ENCODE results near the gene ZNRF1. TPM values are rescaled to one million over a fixed set of nuclear protein-coding genes. Genes with fewer than 3 reads are reported as not detected.
A peak's percentile ranks its signal among the peaks of the same experiment; 100 is the strongest.

ZNRF1 gene
- total and polyA plus RNA-seq, 2 of the 13 experiments (the other 11 are each of a cell fraction or from before 2014, with no cell fraction given), result 43.9 to 58.7 TPM

DNA sequence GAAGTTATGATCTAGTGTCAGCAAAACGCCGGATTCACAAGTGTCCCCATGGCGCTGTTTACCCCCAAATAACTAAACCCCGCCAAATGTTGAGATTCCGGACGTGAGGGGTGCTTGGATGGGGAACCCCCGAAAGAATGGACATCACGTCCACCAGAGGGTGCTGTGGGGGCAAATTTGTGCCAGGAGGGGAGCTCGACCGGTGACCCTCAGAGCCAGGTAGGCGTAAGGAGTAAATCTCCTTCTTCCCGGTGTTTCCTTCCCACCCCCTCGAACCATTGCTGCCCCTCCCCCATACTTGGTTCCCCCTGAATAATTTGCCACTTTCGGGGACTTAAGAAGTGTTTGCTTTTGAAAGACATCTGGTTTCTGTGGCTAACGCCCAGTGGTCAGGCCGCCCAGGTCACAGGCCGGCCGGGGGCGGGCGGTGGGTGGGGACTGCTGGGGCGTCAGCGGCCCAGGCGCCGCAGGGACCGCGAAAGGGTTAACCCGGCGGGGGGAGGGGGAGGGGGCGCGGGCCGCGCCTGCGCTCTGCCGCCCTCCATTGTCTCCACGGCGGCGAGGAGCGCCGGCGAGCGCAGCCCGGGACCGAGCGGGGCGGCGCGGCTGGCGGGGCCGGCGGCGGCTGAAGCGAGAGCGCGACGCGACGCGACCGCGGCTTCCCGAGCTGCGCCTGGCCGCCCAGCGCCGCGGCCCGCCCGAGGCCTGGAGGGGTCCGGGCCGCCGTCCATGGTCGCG, at the start of gene ZNRF1 (continued):
- TF ChIP-seq, protein P1, sequence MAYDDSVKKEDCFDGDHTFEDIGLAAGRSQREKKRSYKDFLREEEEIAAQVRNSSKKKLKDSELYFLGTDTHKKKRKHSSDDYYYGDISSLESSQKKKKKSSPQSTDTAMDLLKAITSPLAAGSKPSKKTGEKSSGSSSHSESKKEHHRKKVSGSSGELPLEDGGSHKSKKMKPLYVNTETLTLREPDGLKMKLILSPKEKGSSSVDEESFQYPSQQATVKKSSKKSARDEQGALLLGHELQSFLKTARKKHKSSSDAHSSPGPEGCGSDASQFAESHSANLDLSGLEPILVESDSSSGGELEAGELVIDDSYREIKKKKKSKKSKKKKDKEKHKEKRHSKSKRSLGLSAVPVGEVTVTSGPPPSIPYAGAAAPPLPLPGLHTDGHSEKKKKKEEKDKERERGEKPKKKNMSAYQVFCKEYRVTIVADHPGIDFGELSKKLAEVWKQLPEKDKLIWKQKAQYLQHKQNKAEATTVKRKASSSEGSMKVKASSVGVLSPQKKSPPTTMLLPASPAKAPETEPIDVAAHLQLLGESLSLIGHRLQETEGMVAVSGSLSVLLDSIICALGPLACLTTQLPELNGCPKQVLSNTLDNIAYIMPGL (CRISPR knock-in tag; IDR thresholded peaks at IDR 0.05; ENCODE audit: borderline replicate concordance in 1 of 2, low read depth in 1 of 2), result peak; percentile 82 to 86
- TF ChIP-seq SKI (IDR thresholded peaks at IDR 0.05; ENCODE audit: partially characterized antibody) (no peak), CCAR2 (optimal IDR thresholded peaks at IDR 0.05; ENCODE audit: low read depth, low read length) (no peak), XBP1 (CRISPR knock-in tag; IDR thresholded peaks at IDR 0.05) (no peak), ZBTB38 (CRISPR knock-in tag; IDR thresholded peaks at IDR 0.05) (0 out of 2 replicates have a peak, but pooled peaks have one; percentile 15), ZNF572 (CRISPR knock-in tag; IDR thresholded peaks at IDR 0.05) (no peak), NRL (CRISPR knock-in tag; IDR thresholded peaks at IDR 0.05; ENCODE audit: borderline replicate concordance) (no peak), RORA (CRISPR knock-in tag; IDR thresholded peaks at IDR 0.05) (no peak), ZNF614 (CRISPR knock-in tag; IDR thresholded peaks at IDR 0.05; ENCODE audit: borderline replicate concordance) (no peak), ZNF570 (CRISPR knock-in tag; IDR thresholded peaks at IDR 0.05; ENCODE audit: borderline replicate concordance) (no peak), PCBP2 (optimal IDR thresholded peaks at IDR 0.05; ENCODE audit: low read depth, low read length, poor library complexity, severe bottlenecking) (no peak), ZNF737 (CRISPR knock-in tag; IDR thresholded peaks at IDR 0.05; ENCODE audit: borderline replicate concordance) (no peak), PRPF4 (IDR thresholded peaks at IDR 0.05; ENCODE audit: low read depth, low read length, poor library complexity, severe bottlenecking) (no peak)
- TF ChIP-seq, protein P2, sequence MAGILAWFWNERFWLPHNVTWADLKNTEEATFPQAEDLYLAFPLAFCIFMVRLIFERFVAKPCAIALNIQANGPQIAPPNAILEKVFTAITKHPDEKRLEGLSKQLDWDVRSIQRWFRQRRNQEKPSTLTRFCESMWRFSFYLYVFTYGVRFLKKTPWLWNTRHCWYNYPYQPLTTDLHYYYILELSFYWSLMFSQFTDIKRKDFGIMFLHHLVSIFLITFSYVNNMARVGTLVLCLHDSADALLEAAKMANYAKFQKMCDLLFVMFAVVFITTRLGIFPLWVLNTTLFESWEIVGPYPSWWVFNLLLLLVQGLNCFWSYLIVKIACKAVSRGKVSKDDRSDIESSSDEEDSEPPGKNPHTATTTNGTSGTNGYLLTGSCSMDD (CRISPR knock-in tag; IDR thresholded peaks at IDR 0.05), result no peak
- TF ChIP-seq, protein P3, sequence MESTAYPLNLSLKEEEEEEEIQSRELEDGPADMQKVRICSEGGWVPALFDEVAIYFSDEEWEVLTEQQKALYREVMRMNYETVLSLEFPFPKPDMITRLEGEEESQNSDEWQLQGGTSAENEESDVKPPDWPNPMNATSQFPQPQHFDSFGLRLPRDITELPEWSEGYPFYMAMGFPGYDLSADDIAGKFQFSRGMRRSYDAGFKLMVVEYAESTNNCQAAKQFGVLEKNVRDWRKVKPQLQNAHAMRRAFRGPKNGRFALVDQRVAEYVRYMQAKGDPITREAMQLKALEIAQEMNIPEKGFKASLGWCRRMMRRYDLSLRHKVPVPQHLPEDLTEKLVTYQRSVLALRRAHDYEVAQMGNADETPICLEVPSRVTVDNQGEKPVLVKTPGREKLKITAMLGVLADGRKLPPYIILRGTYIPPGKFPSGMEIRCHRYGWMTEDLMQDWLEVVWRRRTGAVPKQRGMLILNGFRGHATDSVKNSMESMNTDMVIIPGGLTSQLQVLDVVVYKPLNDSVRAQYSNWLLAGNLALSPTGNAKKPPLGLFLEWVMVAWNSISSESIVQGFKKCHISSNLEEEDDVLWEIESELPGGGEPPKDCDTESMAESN (CRISPR knock-in tag; conservative IDR thresholded peaks at IDR 0.05), result 0 out of 2 replicates have a peak, but pooled peaks have one; percentile 14
- TF ChIP-seq, protein P4, sequence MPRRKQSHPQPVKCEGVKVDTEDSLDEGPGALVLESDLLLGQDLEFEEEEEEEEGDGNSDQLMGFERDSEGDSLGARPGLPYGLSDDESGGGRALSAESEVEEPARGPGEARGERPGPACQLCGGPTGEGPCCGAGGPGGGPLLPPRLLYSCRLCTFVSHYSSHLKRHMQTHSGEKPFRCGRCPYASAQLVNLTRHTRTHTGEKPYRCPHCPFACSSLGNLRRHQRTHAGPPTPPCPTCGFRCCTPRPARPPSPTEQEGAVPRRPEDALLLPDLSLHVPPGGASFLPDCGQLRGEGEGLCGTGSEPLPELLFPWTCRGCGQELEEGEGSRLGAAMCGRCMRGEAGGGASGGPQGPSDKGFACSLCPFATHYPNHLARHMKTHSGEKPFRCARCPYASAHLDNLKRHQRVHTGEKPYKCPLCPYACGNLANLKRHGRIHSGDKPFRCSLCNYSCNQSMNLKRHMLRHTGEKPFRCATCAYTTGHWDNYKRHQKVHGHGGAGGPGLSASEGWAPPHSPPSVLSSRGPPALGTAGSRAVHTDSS (CRISPR knock-in tag; conservative IDR thresholded peaks at IDR 0.05), result no peak

Data from HepG2 (cell line).